CD4-positive, alpha-beta T cell treated with Interleukin-15 for 1 hour (primary cell): ENCODE results near the gene TLR1.
"Not testable (repeated sequence)": the region's sequence is repeated elsewhere in the genome, so short reads cannot be mapped to it uniquely, and the experiment has no call there.

Experiments used
- DNase-seq: peaks from one replicate; pipeline ENCODE4 v3.0.0-alpha.2; 2020

The TLR1 gene

GRCh38 chr4:38770281-38770680 lies 34.3 kb downstream of the TLR1 start:
- not testable (repeated sequence) for DNase-seq

GRCh38 chr4:38769857-38770256 lies 34.7 kb downstream of the TLR1 start:
- no peak for DNase-seq

- no peak for DNase-seq
Measured at GRCh38 chr4:38769441-38769840, 35.1 kb downstream of the TLR1 start.

GRCh38 chr4:38768968-38769394 lies 35.6 kb downstream of the TLR1 start:
- DNase-seq: no peak

- DNase-seq: not testable (repeated sequence)
Measured at GRCh38 chr4:38766940-38767339, 37.7 kb downstream of the TLR1 start.

GRCh38 chr4:38765382-38765781 lies 39.2 kb downstream of the TLR1 start:
- no peak for DNase-seq

- DNase-seq: no peak
Measured at GRCh38 chr4:38764277-38764676, 40.3 kb downstream of the TLR1 start.

GRCh38 chr4:38762560-38762959 lies 42.0 kb downstream of the TLR1 start:
- no peak for DNase-seq

- DNase-seq: no peak
Measured at GRCh38 chr4:38759790-38760122, 44.8 kb downstream of the TLR1 start.

- peak; percentile 53 for DNase-seq
Measured at GRCh38 chr4:38759113-38759789, 45.3 kb downstream of the TLR1 start.

GRCh38 chr4:38757945-38758600 lies 46.5 kb downstream of the TLR1 start:
- DNase-seq: no peak

GRCh38 chr4:38752941-38753806 lies 51.4 kb downstream of the TLR1 start:
- no peak for DNase-seq

GRCh38 chr4:38752372-38752940 lies 52.1 kb downstream of the TLR1 start:
- no peak for DNase-seq

GRCh38 chr4:38751341-38752010 lies 53.1 kb downstream of the TLR1 start:
- DNase-seq: no peak

- DNase-seq: no peak
Measured at GRCh38 chr4:38749336-38749735, 55.3 kb downstream of the TLR1 start.

- no peak for DNase-seq
Measured at GRCh38 chr4:38747629-38748028, 57.0 kb downstream of the TLR1 start.
